Left renal cortex interstitium (tissue), 4 donors: Measurements from ENCODE around the gene OR1S2. TPM values are rescaled to one million over a fixed set of nuclear protein-coding genes. Genes with fewer than 3 reads are reported as not detected.

Source experiments
- polyA plus RNA-seq, 4 donors: library from polyadenylated mRNA; unstranded; fragments of 120-200 nt; gene quantifications; one replicate each; pipeline ENCODE4 v1.2.1, GENCODE V29; 2013; ENCODE audit not compliant: insufficient read length in 4 of 4

The OR1S2 gene
- polyA plus RNA-seq, 4 donors, result not detected

Other genes with a start within 250 kb of the OR1S2 start
- gene OR9Q1, start 180.3 kb downstream of the OR1S2 start, polyA plus RNA-seq, result not detected
- gene OR6Q1, start 173.2 kb downstream of the OR1S2 start, polyA plus RNA-seq, result not detected
- not detected for gene OR9I1, start 78.6 kb downstream of the OR1S2 start, polyA plus RNA-seq
- gene OR9Q2, start 15.1 kb downstream of the OR1S2 start, polyA plus RNA-seq, result not detected
- gene OR1S1, start 8.6 kb upstream of the OR1S2 start, polyA plus RNA-seq, result not detected
- not detected for gene OR10Q1, start 24.8 kb upstream of the OR1S2 start, polyA plus RNA-seq
- gene OR10W1, start 64.1 kb upstream of the OR1S2 start, polyA plus RNA-seq, result not detected
- not detected for gene OR5B17, start 154.9 kb upstream of the OR1S2 start, polyA plus RNA-seq
- not detected for gene OR5B3, start 202.7 kb upstream of the OR1S2 start, polyA plus RNA-seq
- gene OR5B2, start 224.0 kb upstream of the OR1S2 start, polyA plus RNA-seq, result under 1 TPM in 2 of 4 donors, not detected in 2; 0.13 to 0.20 TPM
- not detected for gene OR5B12, start 238.1 kb upstream of the OR1S2 start, polyA plus RNA-seq